ENCODE results near the gene C2CD2L. TPM values are rescaled to one million over a fixed set of nuclear protein-coding genes. Genes with fewer than 3 reads are reported as not detected.

Gene C2CD2L
- total and polyA plus RNA-seq, 2 donors (not counting 3 experiments of a cell fraction or from before 2014, with no cell fraction given) = 9.1 to 10.4 TPM

- H3K27ac ChIP-seq (ENCODE audit: insufficient read depth, low read depth, low read length) = no peak overlapping the region
- no peaks in the 10 kb centered on the region for H4K20me1 ChIP-seq (replicated peaks; ENCODE audit: control insufficient read depth, extremely low read depth, insufficient read depth, low read length)
- H3K27me3 ChIP-seq (ENCODE audit: control insufficient read depth in 2 of 2, insufficient read depth in 2 of 2, low read length in 2 of 2) = no peaks in the 10 kb centered on the region
- DNase-seq (ENCODE audit: low read depth, low spot score) (no peak), FAIRE-seq (peak; percentile 28)
- peaks cover 16% of the 10 kb centered on the region for H3K4me1 ChIP-seq (ENCODE audit: control insufficient read depth, extremely low read depth, insufficient read depth, low read length)
- ChIA-PET CTCF (interaction anchor here (0.8 to 2.2 kb wide), 4 partner anchors 11 to 16 kb away, joined by 3 to 9 read pairs (median 4); partner anchors contain the start of genes C2CD2L and DPAGT1), POLR2A (no interaction called here)
- dilution Hi-C loops (cut with MboI; ENCODE audit: extremely low pct_ligation_motif_present, low sequenced_read_pairs) (no loop called here), intact Hi-C loops (cut with micrococcal nuclease) (no loop called here)
- TF ChIP-seq CTCF (IDR thresholded peaks at IDR 0.05; ENCODE audit: extremely low read depth in 1 of 2, insufficient read depth in 1 of 2, low read depth in 1 of 2, low read length in 2 of 2) = no peak
- TF ChIP-seq JUN (IDR thresholded peaks at IDR 0.05; ENCODE audit: borderline replicate concordance, insufficient read depth, insufficient read length, low read depth) = no peak
- H3K36me3 ChIP-seq (ENCODE audit: control insufficient read depth in 2 of 2, extremely low read depth in 1 of 2, insufficient read depth in 2 of 2, low read length in 2 of 2) = peaks cover 5 to 11% of the 10 kb centered on the region in 2 experiments
- H3K79me2 ChIP-seq (ENCODE audit: control insufficient read depth, insufficient read depth, low read length) = peaks cover 13% of the 10 kb centered on the region
- H3K9me3 ChIP-seq (replicated peaks; ENCODE audit: control insufficient read depth, insufficient read depth, low read length) = no peaks in the 10 kb centered on the region
- H3K9ac ChIP-seq (replicated peaks; ENCODE audit: extremely low read depth, insufficient read depth, low read length) = no peak overlapping the region
- no peak overlapping the region for H2AFZ ChIP-seq (ENCODE audit: low read depth, low read length)
- no TSS peak for BruUV-seq (replicated peaks)
- H3K4me2 ChIP-seq (ENCODE audit: insufficient read depth, low read length) = no peak overlapping the region
- H3K4me3 ChIP-seq (replicated peaks in 1 of 3; ENCODE audit: insufficient read depth in 1 of 3, low read depth in 1 of 3, low read length in 3 of 3) = no peak overlapping the region
- H3K9me1 ChIP-seq (replicated peaks; ENCODE audit: control insufficient read depth, extremely low read depth, insufficient read depth, low read length) = no peaks in the 10 kb centered on the region
Measured at GRCh38 chr11:119118227-119118626, 11.1 kb downstream of the C2CD2L start.

- H3K9ac ChIP-seq (replicated peaks; ENCODE audit: extremely low read depth, insufficient read depth, low read length) = no peak overlapping the region
- no peaks in the 10 kb centered on the region for H3K27me3 ChIP-seq (ENCODE audit: control insufficient read depth in 2 of 2, insufficient read depth in 2 of 2, low read length in 2 of 2)
- no peak overlapping the region for H3K4me2 ChIP-seq (ENCODE audit: insufficient read depth, low read length)
- H3K79me2 ChIP-seq (ENCODE audit: control insufficient read depth, insufficient read depth, low read length) = peaks cover 13% of the 10 kb centered on the region
- ChIA-PET POLR2A (no interaction called here), CTCF (interaction anchor here (0.8 to 2.2 kb wide), 4 partner anchors 12 to 17 kb away, joined by 3 to 9 read pairs (median 4); partner anchors contain the start of genes C2CD2L and DPAGT1)
- no peaks in the 10 kb centered on the region for H4K20me1 ChIP-seq (replicated peaks; ENCODE audit: control insufficient read depth, extremely low read depth, insufficient read depth, low read length)
- H3K4me1 ChIP-seq (ENCODE audit: control insufficient read depth, extremely low read depth, insufficient read depth, low read length) = peaks cover 16% of the 10 kb centered on the region
- FAIRE-seq = no peak
- dilution Hi-C loops (cut with MboI; ENCODE audit: extremely low pct_ligation_motif_present, low sequenced_read_pairs) = no loop called here
- TF ChIP-seq POLR2A (IDR thresholded peaks at IDR 0.05; ENCODE audit: low read depth, low read length) (no peak), MAX (IDR thresholded peaks at IDR 0.05; ENCODE audit: insufficient read depth, insufficient read length) (no peak), CTCF (IDR thresholded peaks at IDR 0.05; ENCODE audit: extremely low read depth in 1 of 2, insufficient read depth in 1 of 2, low read depth in 1 of 2, low read length in 2 of 2) (no peak)
- intact Hi-C loops (cut with micrococcal nuclease) = no loop called here
- peaks cover 2 to 7% of the 10 kb centered on the region in 2 experiments for H3K36me3 ChIP-seq (ENCODE audit: control insufficient read depth in 2 of 2, extremely low read depth in 1 of 2, insufficient read depth in 2 of 2, low read length in 2 of 2)
- H3K4me3 ChIP-seq (replicated peaks in 1 of 3; ENCODE audit: insufficient read depth in 1 of 3, low read depth in 1 of 3, low read length in 3 of 3) = no peak overlapping the region
- DNase-seq (ENCODE audit: low read depth, low spot score) = no peak
- no peak overlapping the region for H2AFZ ChIP-seq (ENCODE audit: low read depth, low read length)
- H3K9me3 ChIP-seq (replicated peaks; ENCODE audit: control insufficient read depth, insufficient read depth, low read length) = no peaks in the 10 kb centered on the region
- H3K27ac ChIP-seq (ENCODE audit: insufficient read depth, low read depth, low read length) = no peak overlapping the region
- H3K9me1 ChIP-seq (replicated peaks; ENCODE audit: control insufficient read depth, extremely low read depth, insufficient read depth, low read length) = no peaks in the 10 kb centered on the region
- no TSS peak for BruUV-seq (replicated peaks)
Measured at GRCh38 chr11:119118946-119119345, 11.8 kb downstream of the C2CD2L start.
